ENCODE measurements around the gene DMD. TPM values are rescaled to one million over a fixed set of nuclear protein-coding genes. Genes with fewer than 3 reads are reported as not detected.

DMD gene
- total and polyA plus RNA-seq, 2 of the 8 experiments (the other 6 are each of a cell fraction or from before 2014, with no cell fraction given): 4.8 to 7.4 TPM

DNA sequence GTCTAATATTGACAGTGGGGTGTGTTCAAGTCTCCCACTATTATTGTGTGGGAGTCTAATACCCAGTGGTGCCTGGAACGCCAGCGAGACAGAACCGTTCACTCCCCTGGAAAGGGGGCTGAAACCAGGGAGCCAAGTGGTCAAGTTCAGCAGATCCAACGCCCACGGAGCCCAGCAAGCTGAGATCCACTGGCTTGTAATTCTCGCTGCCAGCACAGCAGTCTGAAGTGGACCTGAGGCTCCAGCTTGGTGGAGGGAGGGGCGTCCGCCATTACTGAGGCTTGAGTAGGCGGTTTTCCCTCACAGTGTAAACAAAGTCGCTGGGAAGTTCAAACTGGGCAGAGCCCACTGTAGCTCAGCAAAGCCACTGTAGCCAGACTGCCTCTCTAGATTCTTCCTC lies 407.3 kb downstream of the DMD start:
- Histone ChIP-seq H3K4me3 (ENCODE audit: extremely low read depth in 1 of 4, insufficient read depth in 2 of 4, low read depth in 3 of 4, low read length in 4 of 4) (no peak overlapping the region), H3K9me3 (ENCODE audit: insufficient read depth in 2 of 2, low read depth in 1 of 2, low read length in 1 of 2) (peaks cover 0 to 6% of the 10 kb centered on the region in 2 experiments; a peak in 1 of 4 replicates), H3K79me1 (ENCODE audit: low read depth, low read length) (no peaks in the 10 kb centered on the region), H2AFZ (ENCODE audit: low read length) (no peak overlapping the region), H2BK5ac (ENCODE audit: low read depth, low read length) (no peak overlapping the region), H2BK120ac (replicated peaks; ENCODE audit: low read depth, low read length) (no peak overlapping the region), H4K91ac (replicated peaks; ENCODE audit: insufficient read length, low read length) (no peak overlapping the region), H3K4me1 (replicated peaks in 1 of 4; ENCODE audit: control insufficient read depth in 3 of 4, insufficient read depth in 4 of 4, low read length in 3 of 4) (no peaks in the 10 kb centered on the region), H2AK5ac (ENCODE audit: low read depth, low read length) (no peak overlapping the region), H3K4ac (replicated peaks; ENCODE audit: insufficient read length, low read depth, low read length) (no peak overlapping the region), H4K20me1 (replicated peaks in 1 of 2; ENCODE audit: control insufficient read depth in 1 of 2, insufficient read depth in 2 of 2, low read length in 2 of 2) (no peaks in the 10 kb centered on the region), H3K36me3 (ENCODE audit: control insufficient read depth in 2 of 4, insufficient read depth in 4 of 4, low read length in 3 of 4) (no peaks in the 10 kb centered on the region), H3K18ac (ENCODE audit: extremely low read depth, low read length) (no peak overlapping the region), H4K5ac (ENCODE audit: insufficient read length, low read depth, low read length) (no peak overlapping the region), H3K56ac (replicated peaks; ENCODE audit: insufficient read length, low read depth, low read length) (no peak overlapping the region), H3K27me3 (replicated peaks in 1 of 4; ENCODE audit: control insufficient read depth in 3 of 4, extremely low read depth in 1 of 4, insufficient read depth in 3 of 4, low read length in 3 of 4) (no peaks in the 10 kb centered on the region), H3K4me2 (ENCODE audit: insufficient read depth in 1 of 2, low read depth in 2 of 2, low read length in 2 of 2) (no peak overlapping the region), H3K23ac (ENCODE audit: insufficient read length) (no peak overlapping the region), H3K23me2 (ENCODE audit: low read depth, low read length) (no peaks in the 10 kb centered on the region), H4K8ac (ENCODE audit: extremely low read depth, insufficient read depth, low read length) (no peak overlapping the region), H3K79me2 (ENCODE audit: control insufficient read depth in 1 of 2, insufficient read depth in 2 of 2, low read length in 2 of 2) (no peaks in the 10 kb centered on the region), H3K9ac (replicated peaks in 1 of 4; ENCODE audit: extremely low read depth in 1 of 4, low read depth in 3 of 4, low read length in 3 of 4) (no peak overlapping the region), H2BK20ac (ENCODE audit: low read length) (no peak overlapping the region), H2BK15ac (ENCODE audit: low read length) (no peak overlapping the region), H2BK12ac (ENCODE audit: low read depth, low read length) (no peak overlapping the region), H3K27ac (ENCODE audit: low read depth, low read length) (no peak overlapping the region), H3K14ac (ENCODE audit: insufficient read length) (no peak overlapping the region)
- 97% methylated on average over 6 of the region's 10 CpGs; no CpG with 5 or more reads in 1 of the 2 experiments for WGBS, 2 experiments (ENCODE audit: extremely low coverage in 1 of 2, insufficient coverage in 1 of 2, insufficient read length in 1 of 2, insufficient replicate concordance in 2 of 2, low coverage in 1 of 2, low lambda C conversion rate in 2 of 2, missing lambda C conversion rate in 1 of 2)
- ChIA-PET POLR2A (ENCODE audit: partially characterized antibody) (no interaction called here), CTCF (ENCODE audit: partially characterized antibody) (no interaction called here)
- TF ChIP-seq CHD1 (IDR thresholded peaks at IDR 0.05; ENCODE audit: low read depth, low read length) (no peak), SIX5 (IDR thresholded peaks at IDR 0.05; ENCODE audit: low read depth, low read length) (no peak), EP300 (IDR thresholded peaks at IDR 0.05; ENCODE audit: borderline replicate concordance in 1 of 2, low read depth in 2 of 2, low read length in 2 of 2) (no peak), RNF2 (IDR thresholded peaks at IDR 0.05; ENCODE audit: borderline replicate concordance, low read depth, low read length, missing control alignments, poor library complexity, severe bottlenecking) (no peak), RXRA (IDR thresholded peaks at IDR 0.05; ENCODE audit: insufficient read depth, low read depth, low read length) (no peak), EGR1 (IDR thresholded peaks at IDR 0.05; ENCODE audit: borderline replicate concordance, low read depth, low read length) (no peak)
- TF ChIP-seq, protein P1, sequence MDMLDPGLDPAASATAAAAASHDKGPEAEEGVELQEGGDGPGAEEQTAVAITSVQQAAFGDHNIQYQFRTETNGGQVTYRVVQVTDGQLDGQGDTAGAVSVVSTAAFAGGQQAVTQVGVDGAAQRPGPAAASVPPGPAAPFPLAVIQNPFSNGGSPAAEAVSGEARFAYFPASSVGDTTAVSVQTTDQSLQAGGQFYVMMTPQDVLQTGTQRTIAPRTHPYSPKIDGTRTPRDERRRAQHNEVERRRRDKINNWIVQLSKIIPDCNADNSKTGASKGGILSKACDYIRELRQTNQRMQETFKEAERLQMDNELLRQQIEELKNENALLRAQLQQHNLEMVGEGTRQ (IDR thresholded peaks at IDR 0.05; ENCODE audit: low read length): no peak
- DNase-seq (ENCODE audit: low read depth in 1 of 2, low spot score in 2 of 2) (no peak), FAIRE-seq (no peak)

Measured in H1 (cell line).